IMR-90 (cell line): ENCODE data around the gene ERC2.

ENCODE experiments used
- CTCF ChIP-seq: conservative IDR thresholded peaks from 2 replicates; pipeline ENCODE4 v1.5.1; 2012; ENCODE audit warnings: mild to moderate bottlenecking, low read depth, low read length, improper control_type of control experiment
- POLR2A ChIP-seq: IDR thresholded peaks from 2 replicates; pipeline ENCODE4 v1.6.1; 2012; ENCODE audit warnings: mild to moderate bottlenecking, low read depth, low read length
- RAD21 ChIP-seq: IDR thresholded peaks from 2 replicates; pipeline ENCODE4 v1.6.1; 2012; ENCODE audit warnings: low read length, improper control_type of control experiment
- USF2 ChIP-seq: fragments of 150-350 bp; IDR thresholded peaks from 2 replicates; pipeline ENCODE4 v1.6.1; 2017; ENCODE audit warnings: mild to moderate bottlenecking, antibody characterized with exemption, low read length, low read depth

- TF ChIP-seq CTCF (no peak), POLR2A (no peak), USF2 (no peak), RAD21 (no peak)
These were observed 805.6 kb downstream of the ERC2 start for GRCh38 chr3:55662683-55663082.
